Body of pancreas (tissue), 4 donors: Measurements from ENCODE around the gene P4HTM. TPM values are rescaled to one million over a fixed set of nuclear protein-coding genes. Genes with fewer than 3 reads are reported as not detected.

Experiments
- ATAC-seq: fragments of 150-250 bp; one replicate; pipeline ENCODE4 v1.9.1; 2016
- DNase-seq, 4 donors: peaks; one replicate each; pipeline ENCODE4 v3.0.0-alpha.2; 2019
- H3K27ac ChIP-seq, 4 donors: fragments of 200-600 bp; sonication (generic); 1 replicate in 3 of 4; 2 replicates in 1 of 4; pipeline versions ENCODE4 v1.5.1 to v1.6.1; 2016 to 2019; ENCODE audit warnings: mild to moderate bottlenecking in 1 of 4, mixed read lengths in 1 of 4, moderate library complexity in 1 of 4
- H3K27me3 ChIP-seq, 2 donors: fragments of 200-600 bp; sonication (generic); one replicate each; pipeline ENCODE4 v1.6.0; 2016; ENCODE audit warnings: mild to moderate bottlenecking in 1 of 2
- H3K36me3 ChIP-seq, 2 donors: fragments of 200-600 bp; sonication (generic); replicated peaks in 1 of 2; 2 replicates each; pipeline ENCODE4 v1.5.1; 2016; ENCODE audit warnings: low read depth in 2 of 2; ENCODE audit not compliant: insufficient read depth in 1 of 2
- H3K4me1 ChIP-seq: fragments of 200-600 bp; sonication (generic); one replicate; pipeline ENCODE4 v1.6.0; 2016
- H3K4me3 ChIP-seq, 2 donors: fragments of 200-600 bp; sonication (generic); 1 replicate in 1 of 2; 2 replicates in 1 of 2; pipeline ENCODE4 v1.5.1; 2016 to 2019
- H3K9me3 ChIP-seq, 3 donors: fragments of 200-600 bp; sonication (generic); 1 replicate in 2 of 3; 2 replicates in 1 of 3; pipeline ENCODE4 v1.5.1; 2016
- CTCF ChIP-seq, 7 experiments: fragments of 450-650 bp in 4 of 7; fragments of 200-600 bp in 3 of 7; sonication (generic) in 3 of 7; IDR thresholded peaks; one replicate each; pipeline ENCODE4 v1.5.1; 2016 to 2019; ENCODE audit warnings: antibody characterized with exemption in 7 of 7
- POLR2A ChIP-seq, 3 donors: fragments of 450-650 bp; IDR thresholded peaks; one replicate each; pipeline ENCODE4 v1.6.1; 2016; ENCODE audit warnings: antibody characterized with exemption in 3 of 3, mild to moderate bottlenecking in 2 of 3
- WGBS, 2 donors: methylation state at CpG; one replicate each; pipeline ENCODE4 v1.1.5; 2017; 5-methylcytosine and 5-hydroxymethylcytosine counted together
- intact Hi-C: fragments of 100-400 bp; cut with DNase I; formaldehyde crosslinking; loops from one replicate; pipeline ENCODE4 v1.15.1; 2023
- total RNA-seq, 2 donors: library from RNA; depleted of rRNA; stranded (reverse); fragments of >200 nt; gene quantifications; one replicate each; pipeline ENCODE4 v1.1.0, GENCODE V29; 2016

Gene P4HTM
- total RNA-seq, 2 donors from 2014 or later = 72.9 to 73.8 TPM

GRCh38 chr3:48996640-48997039, 6.6 kb downstream of the P4HTM start:
- H3K9me3 ChIP-seq = no peaks in the 10 kb centered on the region
- no peaks in the 10 kb centered on the region for H3K27me3 ChIP-seq
- peaks cover 6% of the 10 kb centered on the region for H3K4me1 ChIP-seq
- H3K36me3 ChIP-seq = no peaks in the 10 kb centered on the region
- TF ChIP-seq CTCF (IDR thresholded peaks at IDR 0.05) = no peak
- TF ChIP-seq POLR2A (IDR thresholded peaks at IDR 0.05) = no peak
- intact Hi-C loops = no loop called here
- 91 to 97% methylated on average over 5 to 8 of the region's 8 CpGs for WGBS, 2 donors
- no peak overlapping the region for H3K4me3 ChIP-seq
- DNase-seq = no peak
- H3K27ac ChIP-seq = no peak overlapping the region
- ATAC-seq = no peak

- no peaks in the 10 kb centered on the region for H3K9me3 ChIP-seq
- no peaks in the 10 kb centered on the region for H3K27me3 ChIP-seq
- H3K27ac ChIP-seq = no peak overlapping the region
- intact Hi-C loops = no loop called here
- H3K4me1 ChIP-seq = peaks cover 1% of the 10 kb centered on the region
- TF ChIP-seq CTCF (IDR thresholded peaks at IDR 0.05) (no peak), POLR2A (IDR thresholded peaks at IDR 0.05) (no peak)
- no peaks in the 10 kb centered on the region for H3K36me3 ChIP-seq
- no peak overlapping the region for H3K4me3 ChIP-seq
- ATAC-seq = no peak
- no peak for DNase-seq
- WGBS, 2 donors = 79 to 92% methylated on average over 2 to 8 of the region's 8 CpGs
Measured at GRCh38 chr3:48997102-48997635, 7.1 kb downstream of the P4HTM start.

DNA sequence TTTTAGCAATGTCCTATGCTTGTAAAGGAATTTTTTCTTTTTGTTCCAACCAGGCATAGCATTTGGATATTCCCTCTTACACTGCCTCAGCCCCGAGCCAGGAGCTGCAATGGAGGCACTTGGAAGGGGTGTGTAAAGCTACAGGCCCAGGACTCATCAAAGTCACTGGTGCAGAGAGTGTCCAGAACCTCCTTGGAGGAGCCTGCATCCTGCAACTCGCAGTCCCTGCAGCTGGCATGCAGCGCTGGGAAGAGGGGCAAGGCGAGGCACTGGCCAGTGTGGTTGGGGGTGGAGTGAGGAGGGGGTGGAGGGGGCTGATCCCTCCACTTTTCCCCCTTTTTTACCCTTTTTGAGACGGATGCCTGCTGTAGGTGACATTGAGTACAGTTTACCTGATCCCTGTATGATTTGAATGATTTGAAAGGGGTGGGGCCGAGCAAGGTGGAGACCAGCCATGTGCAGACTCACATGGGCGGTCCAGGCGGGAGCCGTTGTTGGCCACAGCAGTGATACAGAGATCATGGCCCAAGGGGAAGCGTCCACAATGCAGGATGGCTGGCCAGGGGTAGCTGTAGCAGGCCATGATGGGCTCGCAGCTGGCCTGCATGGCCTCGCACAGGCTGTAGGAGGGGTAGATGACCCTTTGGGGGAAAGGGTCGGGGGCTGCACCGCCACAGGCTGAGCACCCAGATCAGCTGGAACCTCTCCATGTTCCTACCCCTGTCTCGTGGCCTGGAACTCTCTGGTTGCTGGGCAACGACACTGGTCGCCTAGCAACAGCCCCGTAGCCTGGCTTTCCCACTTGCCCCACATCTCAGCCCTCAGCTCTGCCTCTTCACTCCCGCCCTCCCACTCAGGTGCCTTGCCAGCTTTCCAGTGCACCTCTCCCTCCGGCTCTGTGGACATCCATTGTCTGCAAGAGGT, 7.9 kb downstream of the P4HTM start:
- intact Hi-C loops = no loop called here
- no peak overlapping the region for H3K4me3 ChIP-seq
- H3K27ac ChIP-seq = peak overlapping the region in 1 of 4 donors; percentile 12
- TF ChIP-seq POLR2A (IDR thresholded peaks at IDR 0.05) (no peak), CTCF (IDR thresholded peaks at IDR 0.05) (no peak)
- DNase-seq (peak in 2 of 4 donors; percentile 40 to 42), ATAC-seq (peak; percentile 19)
- H3K27me3 ChIP-seq = no peaks in the 10 kb centered on the region
- H3K9me3 ChIP-seq = no peaks in the 10 kb centered on the region
- H3K4me1 ChIP-seq = no peaks in the 10 kb centered on the region
- no peaks in the 10 kb centered on the region for H3K36me3 ChIP-seq
- WGBS, 2 donors = 82 to 87% methylated on average over 13 to 20 of the region's 20 CpGs

GRCh38 chr3:48999085-48999858, 9.2 kb downstream of the P4HTM start:
- Histone ChIP-seq H3K4me3 (no peak overlapping the region), H3K27me3 (no peaks in the 10 kb centered on the region), H3K9me3 (no peaks in the 10 kb centered on the region), H3K4me1 (no peaks in the 10 kb centered on the region), H3K36me3 (no peaks in the 10 kb centered on the region), H3K27ac (peak overlapping the region in 1 of 4 donors; percentile 12)
- intact Hi-C loops = no loop called here
- 75 to 76% methylated on average over 5 to 8 of the region's 8 CpGs for WGBS, 2 donors
- ATAC-seq (no peak), DNase-seq (no peak)
- TF ChIP-seq POLR2A (IDR thresholded peaks at IDR 0.05) = no peak
- TF ChIP-seq CTCF (IDR thresholded peaks at IDR 0.05) = no peak
